Osteocyte (in vitro differentiated cells): ENCODE measurements around the gene GRIP2. TPM values are rescaled to one million over a fixed set of nuclear protein-coding genes. Genes with fewer than 3 reads are reported as not detected.

Source experiments
- DNase-seq: peaks from one replicate; pipeline ENCODE4 v3.0.0; 2021; ENCODE audit warnings: mixed read lengths; ENCODE audit not compliant: unreplicated experiment; ENCODE audit errors: extremely low spot score
- H3K27ac Mint-ChIP-seq: one replicate; pipeline ENCODE4 v1.8.0; 2021; ENCODE audit warnings: mild to moderate bottlenecking, mixed read lengths; ENCODE audit not compliant: unreplicated experiment
- H3K27me3 Mint-ChIP-seq: one replicate; pipeline ENCODE4 v1.8.0; 2021; ENCODE audit warnings: mixed read lengths; ENCODE audit not compliant: unreplicated experiment
- H3K36me3 Mint-ChIP-seq: one replicate; pipeline ENCODE4 v1.8.0; 2021; ENCODE audit warnings: mixed read lengths; ENCODE audit not compliant: unreplicated experiment
- H3K4me1 Mint-ChIP-seq: one replicate; pipeline ENCODE4 v1.8.0; 2021; ENCODE audit warnings: mixed read lengths; ENCODE audit not compliant: unreplicated experiment
- H3K4me3 Mint-ChIP-seq: one replicate; pipeline ENCODE4 v1.8.0; 2021; ENCODE audit warnings: mild to moderate bottlenecking, moderate library complexity, mixed read lengths; ENCODE audit not compliant: unreplicated experiment
- H3K9me3 Mint-ChIP-seq: one replicate; pipeline ENCODE4 v1.8.0; 2021; ENCODE audit warnings: mixed read lengths; ENCODE audit not compliant: unreplicated experiment
- CTCF ChIP-seq: fragments of 200-600 bp; sonication (generic); IDR thresholded peaks from 2 replicates; pipeline ENCODE4 v1.5.0; 2021; ENCODE audit warnings: antibody characterized with exemption, mild to moderate bottlenecking, moderate library complexity
- total RNA-seq: library from RNA; stranded (reverse); gene quantifications from 2 replicates; pipeline ENCODE4 v1.2.1, GENCODE V29; 2021

Gene GRIP2
- total RNA-seq, 1 donor from 2014 or later = 0.35 TPM

GRCh38 chr3:14472471-14473351, 67.4 kb downstream of the GRIP2 start:
- TF ChIP-seq CTCF = no peak
- no peak overlapping the region for H3K4me3 Mint-ChIP-seq

DNA sequence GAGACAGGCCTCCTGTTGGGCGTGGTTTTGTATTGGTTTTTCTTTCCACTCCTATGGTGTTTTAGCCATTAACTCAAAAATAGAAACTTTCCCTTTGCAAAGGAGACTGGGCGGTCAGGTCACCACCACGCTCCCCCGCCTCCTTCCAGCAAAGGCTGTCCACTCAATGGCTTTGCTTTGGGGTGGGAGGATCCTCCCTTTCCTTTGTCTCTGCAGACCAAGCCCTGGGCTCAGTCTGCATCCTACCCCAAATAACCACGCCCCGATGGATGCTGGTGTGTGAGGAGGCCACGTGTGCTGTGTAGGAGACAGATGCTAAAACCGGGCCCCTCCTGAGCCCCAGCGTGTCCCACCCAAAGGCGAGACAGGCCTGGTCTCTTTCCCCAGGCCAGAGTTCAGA, 68.5 kb downstream of the GRIP2 start:
- no peak overlapping the region for H3K4me3 Mint-ChIP-seq
- TF ChIP-seq CTCF = no peak
- H3K4me1 Mint-ChIP-seq = peaks cover 46% of the 10 kb centered on the region
- peaks cover 11% of the 10 kb centered on the region for H3K36me3 Mint-ChIP-seq
- H3K27ac Mint-ChIP-seq = no peak overlapping the region
- H3K9me3 Mint-ChIP-seq = no peaks in the 10 kb centered on the region
- no peaks in the 10 kb centered on the region for H3K27me3 Mint-ChIP-seq
- DNase-seq = no peak

More at GRCh38 chr3:14472471-14473351, 67.4 kb downstream of the GRIP2 start:
- Mint-ChIP-seq H3K27me3 (no peaks in the 10 kb centered on the region), H3K4me1 (peaks cover 46% of the 10 kb centered on the region), H3K9me3 (no peaks in the 10 kb centered on the region), H3K36me3 (peaks cover 16% of the 10 kb centered on the region), H3K27ac (peak overlapping the region; percentile 77)
- DNase-seq = peak; percentile 89

DNA sequence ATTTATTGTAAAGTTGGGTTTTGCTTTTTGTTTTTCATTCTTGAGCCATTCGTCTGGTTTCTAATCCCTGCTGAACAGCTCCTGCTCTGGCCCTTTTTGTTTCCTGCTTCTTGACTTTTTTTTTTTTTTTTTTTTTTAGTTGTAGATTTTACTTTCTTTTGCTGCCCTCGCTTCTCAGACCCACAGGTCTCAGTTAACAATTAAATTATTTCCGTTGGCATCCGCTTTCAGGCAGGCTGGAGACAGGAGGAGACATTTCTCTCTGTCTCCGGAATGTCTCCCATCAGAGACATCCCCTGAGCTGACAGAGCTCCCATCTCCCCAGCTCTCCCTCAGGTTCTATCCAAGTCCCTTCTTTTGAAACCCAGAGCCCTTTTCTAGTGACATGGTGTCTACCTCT, 69.1 kb downstream of the GRIP2 start:
- TF ChIP-seq CTCF = no peak
- no peak overlapping the region for H3K4me3 Mint-ChIP-seq
- H3K9me3 Mint-ChIP-seq = no peaks in the 10 kb centered on the region
- H3K36me3 Mint-ChIP-seq = peaks cover 11% of the 10 kb centered on the region
- no peak for DNase-seq
- H3K27me3 Mint-ChIP-seq = no peaks in the 10 kb centered on the region
- H3K4me1 Mint-ChIP-seq = peaks cover 46% of the 10 kb centered on the region
- H3K27ac Mint-ChIP-seq = peak overlapping the region; percentile 57

- Mint-ChIP-seq H3K4me3 (no peak overlapping the region), H3K4me1 (peaks cover 41% of the 10 kb centered on the region), H3K9me3 (no peaks in the 10 kb centered on the region), H3K27ac (no peak overlapping the region), H3K36me3 (peaks cover 11% of the 10 kb centered on the region), H3K27me3 (no peaks in the 10 kb centered on the region)
- no peak for DNase-seq
- TF ChIP-seq CTCF = no peak
Observed at GRCh38 chr3:14470461-14470860, 69.7 kb downstream of the GRIP2 start.

DNA sequence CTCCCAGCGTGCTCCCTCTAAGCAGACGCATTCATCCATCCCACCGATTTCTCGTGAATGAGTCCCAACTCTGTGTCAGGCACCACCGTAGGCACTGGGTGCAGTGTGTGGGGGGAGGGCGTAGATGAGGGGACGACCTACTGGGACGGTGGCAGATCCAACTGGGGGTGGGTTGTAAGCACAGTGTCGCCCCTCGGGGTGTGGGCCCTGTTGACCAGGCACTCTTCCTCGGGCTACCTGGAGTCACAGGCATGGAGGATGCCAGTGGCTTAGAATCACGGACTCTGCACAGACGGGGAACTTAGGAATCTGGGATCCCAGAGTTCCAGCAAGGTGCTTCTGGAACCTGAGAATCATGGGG, 71.5 kb downstream of the GRIP2 start:
- DNase-seq = no peak
- Mint-ChIP-seq H3K27ac (no peak overlapping the region), H3K27me3 (no peaks in the 10 kb centered on the region), H3K4me3 (no peak overlapping the region), H3K9me3 (no peaks in the 10 kb centered on the region), H3K36me3 (peaks cover 12% of the 10 kb centered on the region), H3K4me1 (peaks cover 29% of the 10 kb centered on the region)
- TF ChIP-seq CTCF = no peak
